ENCODE results near the gene KCNJ10.

DNA sequence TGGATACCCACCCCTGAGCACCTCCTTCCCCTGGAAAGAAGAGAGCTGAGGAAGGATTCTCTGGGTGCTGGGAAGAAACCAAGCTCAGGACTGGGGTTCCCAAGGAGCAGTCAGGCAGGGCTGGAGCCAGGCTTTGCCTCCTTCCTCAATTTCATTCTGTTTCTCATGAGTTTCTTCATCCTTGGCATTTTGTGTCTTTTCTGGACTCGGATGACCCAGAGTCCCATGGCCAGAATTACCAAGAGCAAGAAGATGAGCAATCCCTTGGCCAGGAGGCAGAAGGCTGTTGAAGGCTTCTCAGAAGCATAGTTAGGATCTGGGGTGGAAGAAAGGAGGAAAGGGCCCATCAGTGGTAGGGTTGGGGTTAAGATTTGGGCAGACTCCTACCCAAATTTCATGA lies 118.4 kb downstream of the KCNJ10 start:
- no peak for TF ChIP-seq EZH2 (IDR thresholded peaks at IDR 0.05; ENCODE audit: insufficient read depth, low read length)
- TF ChIP-seq, protein P1, sequence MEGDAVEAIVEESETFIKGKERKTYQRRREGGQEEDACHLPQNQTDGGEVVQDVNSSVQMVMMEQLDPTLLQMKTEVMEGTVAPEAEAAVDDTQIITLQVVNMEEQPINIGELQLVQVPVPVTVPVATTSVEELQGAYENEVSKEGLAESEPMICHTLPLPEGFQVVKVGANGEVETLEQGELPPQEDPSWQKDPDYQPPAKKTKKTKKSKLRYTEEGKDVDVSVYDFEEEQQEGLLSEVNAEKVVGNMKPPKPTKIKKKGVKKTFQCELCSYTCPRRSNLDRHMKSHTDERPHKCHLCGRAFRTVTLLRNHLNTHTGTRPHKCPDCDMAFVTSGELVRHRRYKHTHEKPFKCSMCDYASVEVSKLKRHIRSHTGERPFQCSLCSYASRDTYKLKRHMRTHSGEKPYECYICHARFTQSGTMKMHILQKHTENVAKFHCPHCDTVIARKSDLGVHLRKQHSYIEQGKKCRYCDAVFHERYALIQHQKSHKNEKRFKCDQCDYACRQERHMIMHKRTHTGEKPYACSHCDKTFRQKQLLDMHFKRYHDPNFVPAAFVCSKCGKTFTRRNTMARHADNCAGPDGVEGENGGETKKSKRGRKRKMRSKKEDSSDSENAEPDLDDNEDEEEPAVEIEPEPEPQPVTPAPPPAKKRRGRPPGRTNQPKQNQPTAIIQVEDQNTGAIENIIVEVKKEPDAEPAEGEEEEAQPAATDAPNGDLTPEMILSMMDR (IDR thresholded peaks at IDR 0.05; ENCODE audit: insufficient read depth, low read depth, low read length): no peak

Measured in astrocyte (in vitro differentiated cells and primary cell).